HG03457 (cell line): ENCODE data around the gene TK2.
"Not testable (repeated sequence)": the region's sequence is repeated elsewhere in the genome, so short reads cannot be mapped to it uniquely, and the experiment has no call there.

ENCODE experiments used
- ATAC-seq: cut with Tn5 transposase; IDR thresholded peaks from one replicate; pipeline ENCODE4 v1.9.1; 2021; ENCODE audit warnings: moderate number of reproducible peaks; ENCODE audit not compliant: unreplicated experiment

TK2 gene

DNA sequence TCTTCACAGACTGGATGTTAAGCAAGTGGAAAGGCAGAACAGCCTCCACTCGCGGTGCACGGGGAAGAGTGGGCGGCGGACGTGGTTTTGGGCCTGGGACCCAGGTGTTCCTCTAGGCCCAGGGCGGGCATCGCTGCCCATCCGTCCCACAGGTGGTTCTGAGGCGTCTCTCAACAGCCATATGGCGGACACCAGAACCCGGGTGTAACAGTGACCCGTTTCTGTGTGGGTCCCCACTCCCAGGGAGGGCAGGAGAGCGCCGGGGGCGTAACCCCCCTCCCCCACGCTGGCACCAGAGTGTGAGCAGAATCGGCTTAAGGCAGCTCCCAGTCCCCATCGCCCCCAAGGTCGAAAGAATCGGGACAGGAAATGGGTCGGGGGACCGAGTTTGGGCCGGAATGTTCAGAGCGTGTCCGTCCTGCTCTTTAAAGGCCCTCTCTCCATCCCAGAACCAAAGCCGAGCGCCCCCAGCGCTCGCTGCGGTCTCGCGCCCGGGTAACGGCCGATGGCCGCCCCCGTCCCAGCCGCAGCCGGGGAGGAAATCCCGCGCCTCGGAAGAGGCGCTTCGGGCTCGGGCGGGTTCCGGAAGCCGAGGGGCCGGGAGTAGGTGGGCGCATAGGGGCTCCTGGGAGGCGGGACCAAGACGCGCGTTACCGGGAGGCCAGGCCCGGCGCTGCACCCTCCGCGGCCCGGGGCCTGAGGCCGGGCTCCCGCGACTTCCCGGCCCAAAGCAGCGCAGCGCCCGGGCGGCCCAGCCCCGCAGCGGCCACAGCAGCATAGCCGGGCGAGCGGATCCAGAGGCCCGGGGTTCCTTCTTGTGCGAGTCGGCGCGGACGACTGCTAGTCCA lies at the start of gene TK2:
Gene TK2 (minus strand): TSS at position 839 of the 848 bp plus-strand sequence. CDS start 61 bp downstream, at position 778.
- no peak for ATAC-seq

GRCh38 chr16:66598111-66598510 lies 48.2 kb upstream of the TK2 start:
- no peak for ATAC-seq

GRCh38 chr16:66596986-66597848 lies 47.3 kb upstream of the TK2 start:
- ATAC-seq = no peak

DNA sequence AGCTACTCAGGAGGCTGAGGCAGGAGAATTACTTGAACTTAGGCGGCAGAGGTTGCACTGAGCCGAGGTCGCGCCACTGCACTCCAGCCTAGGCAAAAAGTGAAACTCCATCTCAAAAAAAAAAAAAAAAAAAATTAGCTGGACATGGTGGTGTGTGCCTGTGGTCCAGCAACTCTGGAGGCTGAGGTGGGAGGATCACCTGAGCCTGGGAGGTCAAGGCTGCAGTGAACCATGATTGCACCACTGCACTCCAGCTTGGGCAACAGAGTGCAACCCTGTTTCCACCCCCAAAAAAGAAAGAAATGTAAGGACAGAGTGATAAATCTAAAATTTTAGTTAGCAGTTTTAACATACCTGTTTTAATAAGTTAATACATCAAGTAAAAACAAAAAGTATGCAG lies 46.6 kb upstream of the TK2 start:
- not testable (repeated sequence) for ATAC-seq

DNA sequence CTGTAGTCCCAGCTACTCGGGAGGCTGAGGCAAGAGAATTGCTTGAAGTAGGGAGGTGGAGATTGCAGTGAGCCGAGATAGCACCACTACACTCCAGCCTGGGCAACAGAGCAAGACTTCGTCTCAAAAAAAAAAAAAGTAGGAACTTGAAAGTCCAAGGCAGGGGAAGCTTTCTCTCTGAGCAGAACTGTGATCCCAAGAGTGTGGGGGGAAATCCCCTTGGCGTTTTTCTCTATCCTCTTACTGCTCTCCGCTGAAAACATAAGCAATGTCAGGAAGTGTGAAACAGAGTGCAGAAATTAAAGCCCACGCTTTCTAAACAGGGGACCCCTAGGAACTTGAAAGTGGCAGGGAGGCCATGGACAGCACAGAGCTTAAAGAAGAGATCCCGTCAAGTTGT lies 44.8 kb upstream of the TK2 start:
- ATAC-seq = no peak

DNA sequence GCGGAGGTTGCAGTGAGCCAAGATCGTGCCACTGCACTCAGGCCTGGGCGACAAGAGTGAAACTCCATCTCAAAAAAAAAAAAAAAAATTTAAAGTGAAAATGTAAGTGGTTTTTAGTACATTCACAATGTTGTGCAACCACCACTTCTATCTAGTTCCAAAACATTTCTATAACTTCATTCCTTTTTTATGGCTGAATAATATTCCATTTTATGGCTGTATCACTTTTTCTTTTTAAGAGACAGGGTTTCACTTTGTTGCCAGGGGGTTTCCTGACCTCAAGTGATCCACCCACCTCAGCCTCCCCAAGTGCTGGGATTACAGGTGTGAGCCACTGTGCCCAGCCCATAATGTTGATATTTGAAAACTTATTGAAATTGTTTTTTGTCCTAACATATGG lies 42.9 kb upstream of the TK2 start:
- no peak for ATAC-seq

- no peak for ATAC-seq
Measured at GRCh38 chr16:66592241-66592640, 42.3 kb upstream of the TK2 start.

DNA sequence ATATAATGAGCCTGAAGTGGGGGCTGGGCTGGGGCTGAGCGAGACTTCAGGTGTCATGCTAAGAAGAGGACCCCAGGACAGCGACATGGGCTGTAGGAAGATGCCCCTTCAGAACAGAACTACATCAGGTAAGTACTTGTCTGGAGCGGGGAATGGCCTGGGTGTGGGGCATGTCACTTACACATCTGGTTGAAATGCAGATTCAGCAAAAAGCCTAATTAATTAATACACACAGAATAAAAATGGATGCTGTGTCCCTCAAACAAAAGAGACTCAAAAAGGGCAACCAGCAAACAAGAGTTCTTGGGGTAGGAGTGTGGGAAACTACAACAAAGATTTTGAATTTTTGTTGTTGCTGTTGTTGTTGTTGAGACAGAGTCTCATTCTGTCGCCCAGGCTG lies 41.1 kb upstream of the TK2 start:
- ATAC-seq = no peak

- no peak for ATAC-seq
Measured at GRCh38 chr16:66590322-66590721, 40.4 kb upstream of the TK2 start.

- no peak for ATAC-seq
Measured at GRCh38 chr16:66588981-66589713, 39.2 kb upstream of the TK2 start.

- no peak for ATAC-seq
Measured at GRCh38 chr16:66587881-66588600, 38.1 kb upstream of the TK2 start.

- ATAC-seq = no peak
Measured at GRCh38 chr16:66585481-66586239, 35.7 kb upstream of the TK2 start.

- ATAC-seq = no peak
Measured at GRCh38 chr16:66581246-66581952, 31.5 kb upstream of the TK2 start.

- no peak for ATAC-seq
Measured at GRCh38 chr16:66580605-66581209, 30.8 kb upstream of the TK2 start.

- no peak for ATAC-seq
Measured at GRCh38 chr16:66578651-66579531, 29.0 kb upstream of the TK2 start, which contains the start of gene CMTM2. Gene CMTM2 (plus strand): TSS chr16:66579463. CDS start chr16:66579608, 145 bp downstream.

- no peak for ATAC-seq
Measured at GRCh38 chr16:66576296-66576695, 26.4 kb upstream of the TK2 start.

- no peak for ATAC-seq
Measured at GRCh38 chr16:66575060-66575459, 25.1 kb upstream of the TK2 start.

DNA sequence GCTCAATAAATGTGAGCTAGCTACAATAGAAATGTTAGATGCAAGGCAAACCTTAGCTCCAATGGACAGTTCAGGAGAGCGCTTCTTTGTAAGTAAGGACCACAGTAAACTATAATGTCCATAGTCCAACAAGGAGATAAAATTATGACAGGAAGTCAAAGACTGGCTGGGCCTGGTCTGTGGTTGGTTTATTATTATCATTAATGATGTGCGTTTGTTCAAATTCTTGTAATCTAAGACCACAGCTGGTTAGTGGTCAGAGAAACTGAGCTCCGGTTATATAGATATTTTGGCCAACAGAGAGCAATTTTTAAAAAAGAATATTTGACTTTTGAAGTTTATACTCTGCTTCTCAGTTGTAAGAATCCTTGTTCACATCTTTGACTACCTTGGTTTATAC lies 24.6 kb upstream of the TK2 start:
- no peak for ATAC-seq
